VCaP (cell line): ENCODE data around the gene NBEAL2.

Experiments
- H3K27ac ChIP-seq: fragments of 450-650 bp; 2 replicates; pipeline ENCODE4 v1.5.1; 2017
- TF ChIP-seq, protein P1 (sequence below): fragments of 450-650 bp; conservative IDR thresholded peaks from 2 replicates; pipeline ENCODE4 v1.5.1; 2017; ENCODE audit warnings: mild to moderate bottlenecking, moderate library complexity

Gene NBEAL2

GRCh38 chr3:47012342-47013230 lies 33.1 kb downstream of the NBEAL2 start:
- TF ChIP-seq, protein P1, sequence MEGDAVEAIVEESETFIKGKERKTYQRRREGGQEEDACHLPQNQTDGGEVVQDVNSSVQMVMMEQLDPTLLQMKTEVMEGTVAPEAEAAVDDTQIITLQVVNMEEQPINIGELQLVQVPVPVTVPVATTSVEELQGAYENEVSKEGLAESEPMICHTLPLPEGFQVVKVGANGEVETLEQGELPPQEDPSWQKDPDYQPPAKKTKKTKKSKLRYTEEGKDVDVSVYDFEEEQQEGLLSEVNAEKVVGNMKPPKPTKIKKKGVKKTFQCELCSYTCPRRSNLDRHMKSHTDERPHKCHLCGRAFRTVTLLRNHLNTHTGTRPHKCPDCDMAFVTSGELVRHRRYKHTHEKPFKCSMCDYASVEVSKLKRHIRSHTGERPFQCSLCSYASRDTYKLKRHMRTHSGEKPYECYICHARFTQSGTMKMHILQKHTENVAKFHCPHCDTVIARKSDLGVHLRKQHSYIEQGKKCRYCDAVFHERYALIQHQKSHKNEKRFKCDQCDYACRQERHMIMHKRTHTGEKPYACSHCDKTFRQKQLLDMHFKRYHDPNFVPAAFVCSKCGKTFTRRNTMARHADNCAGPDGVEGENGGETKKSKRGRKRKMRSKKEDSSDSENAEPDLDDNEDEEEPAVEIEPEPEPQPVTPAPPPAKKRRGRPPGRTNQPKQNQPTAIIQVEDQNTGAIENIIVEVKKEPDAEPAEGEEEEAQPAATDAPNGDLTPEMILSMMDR = no peak
- no peak overlapping the region for H3K27ac ChIP-seq

- TF ChIP-seq, protein P1 = no peak
- H3K27ac ChIP-seq = no peak overlapping the region
Measured at GRCh38 chr3:47013231-47013630, 33.8 kb downstream of the NBEAL2 start.

- no peak overlapping the region for H3K27ac ChIP-seq
- TF ChIP-seq, protein P1 = no peak
Measured at GRCh38 chr3:47014036-47014435, 34.6 kb downstream of the NBEAL2 start.

GRCh38 chr3:47015151-47015550 lies 35.7 kb downstream of the NBEAL2 start:
- TF ChIP-seq, protein P1 = no peak
- no peak overlapping the region for H3K27ac ChIP-seq

GRCh38 chr3:47016086-47016933 lies 36.8 kb downstream of the NBEAL2 start:
- no peak overlapping the region for H3K27ac ChIP-seq
- TF ChIP-seq, protein P1 = no peak

DNA sequence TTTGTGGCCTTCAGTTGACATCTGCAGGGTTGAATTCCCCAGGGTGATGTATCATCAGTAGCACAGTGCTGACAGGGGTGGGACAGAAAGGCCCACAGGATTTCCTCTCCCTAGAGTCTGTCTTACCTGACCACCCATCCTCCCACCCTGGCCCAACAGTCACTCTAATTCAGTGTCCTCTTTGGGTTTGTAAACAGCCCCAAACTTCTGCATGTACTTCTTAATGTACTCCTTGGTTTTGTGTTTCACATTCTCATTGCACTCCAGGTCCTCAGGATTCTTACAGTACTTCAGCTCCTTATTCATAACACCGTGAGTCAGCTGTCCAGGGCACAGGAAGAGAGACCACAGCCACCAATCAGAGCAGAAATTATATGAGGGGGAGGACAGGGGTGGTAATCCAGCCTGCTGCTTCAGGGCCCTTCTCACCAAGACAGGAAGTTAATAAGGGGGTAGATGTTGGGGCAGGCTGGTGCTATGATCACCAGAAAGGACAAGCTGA lies 37.5 kb downstream of the NBEAL2 start:
- TF ChIP-seq, protein P1 = no peak
- H3K27ac ChIP-seq = no peak overlapping the region
